Retinal pigment epithelial cell (primary cell): ENCODE measurements around the gene FBN2.
"Not testable (repeated sequence)": the region's sequence is repeated elsewhere in the genome, so short reads cannot be mapped to it uniquely, and the experiment has no call there.

Source experiments
- DNase-seq: peaks from one replicate; pipeline ENCODE4 v3.0.0-alpha.2; 2010; ENCODE audit warnings: low read depth
- H3K4me3 ChIP-seq: 2 replicates; pipeline ENCODE4 v1.5.1; 2011; ENCODE audit warnings: mild to moderate bottlenecking, low read length, control low read depth, moderate library complexity
- TF ChIP-seq, protein P1 (sequence below): conservative IDR thresholded peaks from 2 replicates; pipeline ENCODE4 v1.5.1; 2011; ENCODE audit warnings: low read depth, low read length, control low read depth, inconsistent platforms

FBN2 gene

GRCh38 chr5:128409166-128409800, 128.8 kb downstream of the FBN2 start:
- H3K4me3 ChIP-seq, result no peak overlapping the region
- peak; percentile 61 for DNase-seq
- TF ChIP-seq, protein P1, sequence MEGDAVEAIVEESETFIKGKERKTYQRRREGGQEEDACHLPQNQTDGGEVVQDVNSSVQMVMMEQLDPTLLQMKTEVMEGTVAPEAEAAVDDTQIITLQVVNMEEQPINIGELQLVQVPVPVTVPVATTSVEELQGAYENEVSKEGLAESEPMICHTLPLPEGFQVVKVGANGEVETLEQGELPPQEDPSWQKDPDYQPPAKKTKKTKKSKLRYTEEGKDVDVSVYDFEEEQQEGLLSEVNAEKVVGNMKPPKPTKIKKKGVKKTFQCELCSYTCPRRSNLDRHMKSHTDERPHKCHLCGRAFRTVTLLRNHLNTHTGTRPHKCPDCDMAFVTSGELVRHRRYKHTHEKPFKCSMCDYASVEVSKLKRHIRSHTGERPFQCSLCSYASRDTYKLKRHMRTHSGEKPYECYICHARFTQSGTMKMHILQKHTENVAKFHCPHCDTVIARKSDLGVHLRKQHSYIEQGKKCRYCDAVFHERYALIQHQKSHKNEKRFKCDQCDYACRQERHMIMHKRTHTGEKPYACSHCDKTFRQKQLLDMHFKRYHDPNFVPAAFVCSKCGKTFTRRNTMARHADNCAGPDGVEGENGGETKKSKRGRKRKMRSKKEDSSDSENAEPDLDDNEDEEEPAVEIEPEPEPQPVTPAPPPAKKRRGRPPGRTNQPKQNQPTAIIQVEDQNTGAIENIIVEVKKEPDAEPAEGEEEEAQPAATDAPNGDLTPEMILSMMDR, result no peak

DNA sequence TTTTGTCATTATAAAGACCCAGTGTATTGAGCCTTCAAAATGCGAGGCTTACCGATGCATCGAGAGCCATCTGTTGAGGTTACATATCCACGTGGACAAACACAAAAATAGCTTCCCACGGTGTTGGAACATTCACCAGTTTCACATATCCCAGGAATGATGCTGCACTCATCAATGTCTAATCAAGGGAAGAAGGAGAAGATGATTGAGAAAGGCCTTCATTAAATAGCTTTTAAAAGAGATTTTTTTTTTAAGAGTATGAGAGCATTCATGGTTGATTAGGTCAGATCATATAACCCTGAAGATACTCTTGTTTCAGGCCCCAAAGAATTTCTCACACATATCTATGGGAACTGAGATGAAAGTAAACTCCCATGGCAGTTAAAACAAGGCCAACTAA, 129.4 kb downstream of the FBN2 start:
- TF ChIP-seq, protein P1, result no peak
- no peak overlapping the region for H3K4me3 ChIP-seq
- no peak for DNase-seq

- no peak overlapping the region for H3K4me3 ChIP-seq
- TF ChIP-seq, protein P1, result no peak
- no peak for DNase-seq
Observed at GRCh38 chr5:128407944-128408343, 130.1 kb downstream of the FBN2 start.

- TF ChIP-seq, protein P1, result no peak
- DNase-seq, result no peak
- H3K4me3 ChIP-seq, result no peak overlapping the region
Observed at GRCh38 chr5:128406803-128407202, 131.2 kb downstream of the FBN2 start.

- no peak for DNase-seq
- H3K4me3 ChIP-seq, result no peak overlapping the region
- TF ChIP-seq, protein P1, result no peak
Observed at GRCh38 chr5:128405159-128405558, 132.9 kb downstream of the FBN2 start.

DNA sequence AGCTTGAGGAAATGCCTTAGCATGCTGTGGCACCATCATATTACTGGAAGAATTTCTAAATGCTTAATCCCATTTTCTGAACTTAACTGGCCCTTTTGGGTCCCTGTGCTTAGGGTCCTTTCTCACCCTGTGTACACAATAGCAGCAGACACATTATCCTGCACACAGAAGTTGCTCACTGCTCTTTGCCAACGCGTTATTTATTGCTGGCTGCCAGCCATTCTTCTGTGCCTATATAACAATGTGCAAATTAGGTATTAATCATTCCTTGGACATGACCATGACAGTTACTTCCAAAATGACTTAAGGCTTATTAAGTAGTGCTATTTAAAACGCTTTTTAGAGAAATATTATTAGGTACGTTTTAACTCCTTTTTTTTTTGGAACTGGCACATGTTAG, 134.7 kb downstream of the FBN2 start:
- TF ChIP-seq, protein P1, result no peak
- peak; percentile 45 for DNase-seq
- no peak overlapping the region for H3K4me3 ChIP-seq

- TF ChIP-seq, protein P1, result no peak
Observed at GRCh38 chr5:128402506-128402905, 135.5 kb downstream of the FBN2 start.

DNA sequence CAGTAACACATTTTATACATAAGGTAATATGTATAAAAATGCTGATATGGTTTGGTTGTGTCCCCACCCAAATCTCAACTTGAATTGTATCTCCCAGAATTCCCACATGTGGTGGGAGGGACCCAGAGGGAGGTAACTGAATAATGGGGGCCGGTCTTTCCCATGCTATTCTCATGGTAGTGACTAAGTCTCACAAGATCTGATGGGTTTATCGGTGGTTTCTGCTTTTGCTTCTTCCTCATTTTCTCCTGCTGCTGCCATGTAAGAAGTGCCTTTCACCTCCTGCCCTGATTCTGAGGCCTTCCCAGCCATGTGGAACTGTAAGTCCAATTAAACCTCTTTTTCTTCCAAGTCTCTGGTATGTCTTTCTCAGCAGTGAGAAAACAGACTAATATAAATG, 137.3 kb downstream of the FBN2 start:
- H3K4me3 ChIP-seq, DNase-seq: not testable (repeated sequence)

More at GRCh38 chr5:128402506-128402905, 135.5 kb downstream of the FBN2 start:
- no peak overlapping the region for H3K4me3 ChIP-seq
- DNase-seq, result no peak
